ENCODE measurements around the gene DUS2.
"Not testable (repeated sequence)": the region's sequence is repeated elsewhere in the genome, so short reads cannot be mapped to it uniquely, and the experiment has no call there.

DUS2 gene

DNA sequence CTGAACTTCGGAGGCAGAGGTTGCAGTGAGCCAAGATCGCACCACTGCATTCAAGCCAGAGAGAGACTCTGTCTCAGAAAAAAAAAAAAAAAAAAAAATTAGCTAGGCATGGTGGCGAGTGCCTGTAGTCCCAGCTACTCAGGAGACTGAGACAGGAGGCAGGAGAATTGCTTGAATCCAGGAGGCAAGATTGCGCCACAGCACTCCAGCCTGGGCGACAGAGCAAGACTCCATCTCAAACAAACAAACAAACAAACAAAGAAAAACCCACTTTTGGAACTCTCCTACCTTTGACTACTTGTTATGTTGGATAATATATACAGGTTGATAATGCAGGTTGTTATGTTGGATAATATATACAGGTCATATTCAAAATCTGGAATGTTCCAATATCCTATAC is 97.4 kb downstream of the DUS2 start:
- not testable (repeated sequence) for DNase-seq (ENCODE audit: low read depth in 3 of 3, low spot score in 1 of 3)

DNA sequence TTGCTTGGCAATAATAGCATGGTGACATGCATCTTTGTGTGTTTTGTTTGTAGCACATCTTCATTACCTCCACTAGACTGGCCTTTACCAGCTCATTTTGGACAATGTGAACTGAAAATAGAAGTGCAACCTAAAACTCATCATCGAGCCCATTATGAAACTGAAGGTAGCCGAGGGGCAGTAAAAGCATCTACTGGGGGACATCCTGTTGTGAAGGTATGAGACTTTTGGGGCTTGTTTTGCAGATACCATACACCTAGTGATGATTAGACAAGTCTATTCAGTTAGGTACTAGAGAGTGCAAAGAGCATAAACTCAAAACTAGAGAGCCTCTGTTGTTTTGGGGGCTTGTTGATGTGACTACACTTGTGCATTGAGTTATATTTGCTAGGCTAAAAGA is 103.3 kb downstream of the DUS2 start:
- no peak for DNase-seq (ENCODE audit: low read depth in 3 of 3, low spot score in 1 of 3)

DNA sequence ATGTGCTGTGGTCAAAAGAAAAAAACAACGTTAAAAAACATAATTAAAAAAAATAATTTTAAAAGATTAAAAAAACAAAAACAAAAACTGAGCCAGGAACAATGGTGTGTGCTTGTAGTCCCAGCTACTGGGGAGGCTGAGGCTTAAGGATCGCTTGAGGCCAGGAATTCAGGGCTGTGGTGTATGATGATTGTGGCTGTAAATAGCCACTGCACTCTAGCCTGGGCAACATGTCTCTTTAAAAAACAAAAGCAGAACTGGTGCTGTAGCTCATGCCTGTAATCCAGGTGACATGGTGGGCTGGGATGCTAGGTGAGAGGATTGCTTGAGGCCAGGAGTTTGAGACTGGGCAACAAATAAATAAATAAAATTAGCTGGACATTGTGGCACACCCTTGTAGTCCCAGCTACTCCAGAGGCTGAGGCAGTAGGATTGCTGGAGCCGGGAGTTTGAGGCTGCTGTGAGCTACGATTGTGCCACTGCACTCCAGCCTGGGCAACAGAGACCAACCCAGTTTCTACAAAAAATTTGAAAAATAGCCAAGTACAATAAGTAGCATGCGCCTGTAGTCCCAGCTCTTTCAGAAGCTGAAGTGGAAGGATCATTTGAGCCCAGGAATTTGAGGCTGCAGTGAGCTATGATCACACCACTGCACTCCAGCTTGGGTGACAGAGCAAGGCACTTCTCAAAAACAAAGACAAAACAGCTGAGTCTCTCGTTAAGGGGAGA is 105.7 kb downstream of the DUS2 start:
- no peak for DNase-seq (ENCODE audit: low read depth in 3 of 3, low spot score in 1 of 3)

Measured in stimulated activated CD4-positive, alpha-beta T cell treated with anti-CD3 and anti-CD28 coated beads, TNF-alpha, amount 100 ng/mL, for 1 hour (primary cell).